NCI-H1694 (cell line): ENCODE data around the gene ACOT9.
A peak's percentile ranks its signal among the peaks of the same experiment; 100 is the strongest.
"Not testable (repeated sequence)": the region's sequence is repeated elsewhere in the genome, so short reads cannot be mapped to it uniquely, and the experiment has no call there.

Source experiments
- DNase-seq: peaks from one replicate; lab custom pipeline; 2025; lab: John Stamatoyannopoulos, UW

ACOT9 gene

GRCh38 chrX:23692166-23692565 is 50.9 kb downstream of the ACOT9 start:
- DNase-seq, result no peak

- not testable (repeated sequence) for DNase-seq
Observed at GRCh38 chrX:23676486-23676885, 66.6 kb downstream of the ACOT9 start.

GRCh38 chrX:23673108-23673507 is 70.0 kb downstream of the ACOT9 start:
- no peak for DNase-seq

GRCh38 chrX:23670528-23670927 is 72.5 kb downstream of the ACOT9 start:
- no peak for DNase-seq

GRCh38 chrX:23668335-23668734 is 74.7 kb downstream of the ACOT9 start:
- DNase-seq, result no peak

- peak; percentile 34 for DNase-seq
Observed at GRCh38 chrX:23667239-23668177, 75.6 kb downstream of the ACOT9 start, which contains the start of gene PRDX4. PRDX4 (plus strand) TSS chrX:23667493; CDS start chrX:23667571, 78 bp downstream.

GRCh38 chrX:23666282-23666681 is 76.8 kb downstream of the ACOT9 start:
- DNase-seq, result no peak

GRCh38 chrX:23664496-23664895 is 78.6 kb downstream of the ACOT9 start:
- no peak for DNase-seq

GRCh38 chrX:23662853-23663252 is 80.2 kb downstream of the ACOT9 start:
- no peak for DNase-seq

GRCh38 chrX:23662187-23662586 is 80.9 kb downstream of the ACOT9 start:
- DNase-seq, result no peak

- DNase-seq, result no peak
Observed at GRCh38 chrX:23661671-23662070, 81.4 kb downstream of the ACOT9 start.

GRCh38 chrX:23660766-23661132 is 82.3 kb downstream of the ACOT9 start:
- DNase-seq, result no peak

- not testable (repeated sequence) for DNase-seq
Observed at GRCh38 chrX:23660083-23660765, 82.9 kb downstream of the ACOT9 start.

- no peak for DNase-seq
Observed at GRCh38 chrX:23659339-23659738, 83.7 kb downstream of the ACOT9 start.

GRCh38 chrX:23656684-23657083 is 86.4 kb downstream of the ACOT9 start:
- DNase-seq, result no peak

- DNase-seq, result no peak
Observed at GRCh38 chrX:23656091-23656490, 87.0 kb downstream of the ACOT9 start.
